OCI-LY1 (cell line): ENCODE data around the gene ACVR1B.

Experiments
- EZH2 ChIP-seq: fragments of 200-600 bp; sonication (generic), shearing (Covaris generic); IDR thresholded peaks from 2 replicates; pipeline ENCODE4 v1.8.0; 2017; ENCODE audit warnings: borderline replicate concordance, mixed run types, mild to moderate bottlenecking, antibody characterized with exemption, low read length, moderate library complexity, mixed read lengths
- TF ChIP-seq, protein P1 (sequence below): fragments of 200-600 bp; sonication (generic), shearing (Covaris generic); IDR thresholded peaks from 2 replicates; pipeline ENCODE4 v1.5.1; 2017; ENCODE audit warnings: mild to moderate bottlenecking, antibody characterized with exemption, low read length, moderate library complexity, mixed read lengths

DNA sequence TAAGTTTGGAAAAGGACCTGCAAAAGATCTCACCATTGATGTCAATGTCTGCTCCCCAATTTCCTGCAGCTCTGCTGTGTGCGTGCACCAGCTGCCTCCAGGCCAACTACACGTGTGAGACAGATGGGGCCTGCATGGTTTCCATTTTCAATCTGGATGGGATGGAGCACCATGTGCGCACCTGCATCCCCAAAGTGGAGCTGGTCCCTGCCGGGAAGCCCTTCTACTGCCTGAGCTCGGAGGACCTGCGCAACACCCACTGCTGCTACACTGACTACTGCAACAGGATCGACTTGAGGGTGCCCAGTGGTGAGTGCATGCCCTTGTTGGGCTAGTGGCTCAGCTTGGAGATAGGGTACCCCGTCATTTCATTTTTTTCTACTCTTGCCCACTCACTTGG is 23.7 kb downstream of the ACVR1B start:
- TF ChIP-seq EZH2: no peak
- TF ChIP-seq, protein P1, sequence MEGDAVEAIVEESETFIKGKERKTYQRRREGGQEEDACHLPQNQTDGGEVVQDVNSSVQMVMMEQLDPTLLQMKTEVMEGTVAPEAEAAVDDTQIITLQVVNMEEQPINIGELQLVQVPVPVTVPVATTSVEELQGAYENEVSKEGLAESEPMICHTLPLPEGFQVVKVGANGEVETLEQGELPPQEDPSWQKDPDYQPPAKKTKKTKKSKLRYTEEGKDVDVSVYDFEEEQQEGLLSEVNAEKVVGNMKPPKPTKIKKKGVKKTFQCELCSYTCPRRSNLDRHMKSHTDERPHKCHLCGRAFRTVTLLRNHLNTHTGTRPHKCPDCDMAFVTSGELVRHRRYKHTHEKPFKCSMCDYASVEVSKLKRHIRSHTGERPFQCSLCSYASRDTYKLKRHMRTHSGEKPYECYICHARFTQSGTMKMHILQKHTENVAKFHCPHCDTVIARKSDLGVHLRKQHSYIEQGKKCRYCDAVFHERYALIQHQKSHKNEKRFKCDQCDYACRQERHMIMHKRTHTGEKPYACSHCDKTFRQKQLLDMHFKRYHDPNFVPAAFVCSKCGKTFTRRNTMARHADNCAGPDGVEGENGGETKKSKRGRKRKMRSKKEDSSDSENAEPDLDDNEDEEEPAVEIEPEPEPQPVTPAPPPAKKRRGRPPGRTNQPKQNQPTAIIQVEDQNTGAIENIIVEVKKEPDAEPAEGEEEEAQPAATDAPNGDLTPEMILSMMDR: no peak
